Measurements from ENCODE around the gene CD200. TPM values are rescaled to one million over a fixed set of nuclear protein-coding genes. Genes with fewer than 3 reads are reported as not detected.

The CD200 gene
- total RNA-seq, 1 experiment from 2014 or later: 46.8 TPM

GRCh38 chr3:112381673-112382542, 49.0 kb downstream of the CD200 start (continued):
- TF ChIP-seq MXD4 (CRISPR knock-in tag; IDR thresholded peaks at IDR 0.05; ENCODE audit: borderline replicate concordance): no peak
- no peak for TF ChIP-seq RELA (CRISPR knock-in tag; IDR thresholded peaks at IDR 0.05; ENCODE audit: borderline replicate concordance)
- no peak for TF ChIP-seq SP1 (CRISPR knock-in tag; conservative IDR thresholded peaks at IDR 0.05)

DNA sequence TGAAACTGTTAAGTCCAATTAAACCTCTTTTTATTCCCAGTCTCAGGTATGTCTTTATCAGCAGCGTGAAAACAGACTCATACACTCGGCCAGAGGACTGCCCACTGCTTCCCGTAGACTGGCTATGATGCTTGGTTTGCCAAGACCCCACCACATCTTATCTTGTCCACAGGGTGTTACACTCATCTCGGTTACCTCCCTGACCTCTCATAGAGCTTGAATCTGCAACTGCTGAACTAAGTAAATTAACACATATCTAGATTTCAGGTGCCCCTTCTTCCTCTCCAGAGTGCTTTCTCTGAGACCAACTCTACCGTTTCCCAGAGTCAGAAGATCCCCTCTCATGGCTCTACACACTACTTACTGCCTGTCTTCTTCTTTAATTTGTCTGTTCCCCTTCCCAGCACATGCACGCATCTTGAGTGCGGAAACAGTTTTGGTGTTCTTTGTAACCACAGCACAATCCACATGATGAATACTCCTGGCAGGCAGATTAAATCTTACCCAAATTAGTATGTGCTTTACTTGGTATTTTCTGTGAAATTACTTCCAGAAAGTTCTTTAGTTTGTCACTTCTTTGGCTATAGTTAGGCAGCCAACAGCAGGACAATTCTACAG, 49.7 kb downstream of the CD200 start:
- Mint-ChIP-seq H3K27ac (no peak overlapping the region), H3K36me3 (peaks cover 5% of the 10 kb centered on the region), H3K9me3 (peaks cover 10% of the 10 kb centered on the region), H3K4me3 (no peak overlapping the region), H3K4me1 (peaks cover 38% of the 10 kb centered on the region), H3K27me3 (ENCODE audit: low read depth) (no peaks in the 10 kb centered on the region)
- ChIA-PET POLR2A (no interaction called here), CTCF (no interaction called here)
- TF ChIP-seq MYBL2 (CRISPR knock-in tag; IDR thresholded peaks at IDR 0.05) (no peak), HMGA2 (CRISPR knock-in tag; IDR thresholded peaks at IDR 0.05) (no peak), ARID4B (CRISPR knock-in tag; IDR thresholded peaks at IDR 0.05; ENCODE audit: borderline replicate concordance) (no peak), ZNF671 (CRISPR knock-in tag; IDR thresholded peaks at IDR 0.05) (no peak), IRF2 (CRISPR knock-in tag; IDR thresholded peaks at IDR 0.05; ENCODE audit: borderline replicate concordance, low read depth) (no peak), ZMAT4 (CRISPR knock-in tag; IDR thresholded peaks at IDR 0.05) (no peak), SMAD3 (CRISPR knock-in tag; IDR thresholded peaks at IDR 0.05; ENCODE audit: borderline replicate concordance) (no peak), ZNF281 (CRISPR knock-in tag; IDR thresholded peaks at IDR 0.05) (no peak), ELF4 (CRISPR knock-in tag; IDR thresholded peaks at IDR 0.05; ENCODE audit: low read depth) (no peak)
- no peak for ATAC-seq
- DNase-seq (ENCODE audit: low spot score): no peak

- CTCF ChIA-PET: interaction anchor here (0.7 kb wide), 1 partner anchor 273 kb away, joined by 5 read pairs; no protein-coding TSS in a partner anchor
- no peak for TF ChIP-seq NFE2L1 (CRISPR knock-in tag; IDR thresholded peaks at IDR 0.05)
- TF ChIP-seq, protein P1, sequence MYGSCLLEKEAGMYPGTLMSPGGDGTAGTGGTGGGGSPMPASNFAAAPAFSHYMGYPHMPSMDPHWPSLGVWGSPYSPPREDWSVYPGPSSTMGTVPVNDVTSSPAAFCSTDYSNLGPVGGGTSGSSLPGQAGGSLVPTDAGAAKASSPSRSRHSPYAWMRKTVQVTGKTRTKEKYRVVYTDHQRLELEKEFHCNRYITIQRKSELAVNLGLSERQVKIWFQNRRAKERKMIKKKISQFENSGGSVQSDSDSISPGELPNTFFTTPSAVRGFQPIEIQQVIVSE (CRISPR knock-in tag; IDR thresholded peaks at IDR 0.05; ENCODE audit: borderline replicate concordance): no peak
- no peak for TF ChIP-seq NR3C1 (CRISPR knock-in tag; conservative IDR thresholded peaks at IDR 0.05; ENCODE audit: low read depth)
- TF ChIP-seq E2F5 (CRISPR knock-in tag; IDR thresholded peaks at IDR 0.05): no peak
- no peak for TF ChIP-seq SMAD3 (CRISPR knock-in tag; IDR thresholded peaks at IDR 0.05; ENCODE audit: borderline replicate concordance)
- DNase-seq (ENCODE audit: low spot score) (no peak), ATAC-seq (no peak)
- H3K36me3 Mint-ChIP-seq: peaks cover 5% of the 10 kb centered on the region
- no peak overlapping the region for H3K27ac Mint-ChIP-seq
- POLR2A ChIA-PET: no interaction called here
- H3K9me3 Mint-ChIP-seq: peaks cover 10% of the 10 kb centered on the region
- peaks cover 35% of the 10 kb centered on the region for H3K4me1 Mint-ChIP-seq
- H3K4me3 Mint-ChIP-seq: no peak overlapping the region
- H3K27me3 Mint-ChIP-seq (ENCODE audit: low read depth): no peaks in the 10 kb centered on the region
Observed at GRCh38 chr3:112384769-112385168, 51.8 kb downstream of the CD200 start.

Data from WTC11 (cell line).